GM18873 (cell line): ENCODE results near the gene SDF2L1.
A peak's percentile ranks its signal among the peaks of the same experiment; 100 is the strongest.
"Not testable (repeated sequence)": the region's sequence is repeated elsewhere in the genome, so short reads cannot be mapped to it uniquely, and the experiment has no call there.

Experiments
- ATAC-seq: cut with Tn5 transposase; IDR thresholded peaks from one replicate; pipeline ENCODE4 v1.9.1; 2021; ENCODE audit warnings: mild to moderate bottlenecking, moderate library complexity, moderate number of reproducible peaks; ENCODE audit not compliant: unreplicated experiment, low FRiP score

The SDF2L1 gene

GRCh38 chr22:21635771-21636510, 6.2 kb upstream of the SDF2L1 start:
- no peak for ATAC-seq

GRCh38 chr22:21636629-21637218, 5.4 kb upstream of the SDF2L1 start:
- no peak for ATAC-seq

- ATAC-seq, result not testable (repeated sequence)
Observed at GRCh38 chr22:21637450-21637849, 4.7 kb upstream of the SDF2L1 start.

GRCh38 chr22:21639359-21639758, 2.7 kb upstream of the SDF2L1 start:
- no peak for ATAC-seq

- no peak for ATAC-seq
Observed at GRCh38 chr22:21640810-21641209, 1.3 kb upstream of the SDF2L1 start.

- ATAC-seq, result peak; percentile 3
Observed at GRCh38 chr22:21641417-21641788, 699 bp upstream of the SDF2L1 start.

- ATAC-seq, result no peak
Observed at GRCh38 chr22:21642584-21643448, 714 bp downstream of the SDF2L1 start.

GRCh38 chr22:21643533-21644357, 1.6 kb downstream of the SDF2L1 start:
- no peak for ATAC-seq

- ATAC-seq, result not testable (repeated sequence)
Observed at GRCh38 chr22:21645513-21645912, 3.4 kb downstream of the SDF2L1 start.

GRCh38 chr22:21646608-21647590, 4.8 kb downstream of the SDF2L1 start:
- ATAC-seq, result no peak

- ATAC-seq, result no peak
Observed at GRCh38 chr22:21650280-21650679, 8.2 kb downstream of the SDF2L1 start.

GRCh38 chr22:21650823-21651520, 8.9 kb downstream of the SDF2L1 start:
- ATAC-seq, result no peak

GRCh38 chr22:21651521-21652009, 9.5 kb downstream of the SDF2L1 start:
- ATAC-seq, result peak; percentile 13

- peak; percentile 60 for ATAC-seq
Observed at GRCh38 chr22:21652010-21652546, 10.0 kb downstream of the SDF2L1 start.

- ATAC-seq, result no peak
Observed at GRCh38 chr22:21652547-21653545, 10.7 kb downstream of the SDF2L1 start.

- ATAC-seq, result no peak
Observed at GRCh38 chr22:21657020-21657359, 14.9 kb downstream of the SDF2L1 start.

- peak; percentile 49 for ATAC-seq
Observed at GRCh38 chr22:21657360-21658032, 15.4 kb downstream of the SDF2L1 start.
